GM12874 (cell line): Measurements from ENCODE around the gene LRFN5.

ENCODE experiments used
- CTCF ChIP-seq: IDR thresholded peaks from 2 replicates; pipeline ENCODE4 v1.5.1; 2011; ENCODE audit warnings: low read depth, mild to moderate bottlenecking, control low read depth, low read length, moderate library complexity; ENCODE audit not compliant: insufficient read depth

Gene LRFN5

GRCh38 chr14:41891624-41892023 is 284.9 kb downstream of the LRFN5 start:
- no peak for TF ChIP-seq CTCF

- TF ChIP-seq CTCF = no peak
Observed at GRCh38 chr14:41899416-41899815, 292.7 kb downstream of the LRFN5 start.

GRCh38 chr14:41900644-41901043 is 294.0 kb downstream of the LRFN5 start:
- TF ChIP-seq CTCF = no peak

- no peak for TF ChIP-seq CTCF
Observed at GRCh38 chr14:41901089-41901488, 294.4 kb downstream of the LRFN5 start.

GRCh38 chr14:41905394-41905964 is 298.8 kb downstream of the LRFN5 start:
- no peak for TF ChIP-seq CTCF

GRCh38 chr14:41913398-41913797 is 306.7 kb downstream of the LRFN5 start:
- no peak for TF ChIP-seq CTCF

GRCh38 chr14:41915732-41916131 is 309.1 kb downstream of the LRFN5 start:
- TF ChIP-seq CTCF = no peak

GRCh38 chr14:41916313-41916712 is 309.6 kb downstream of the LRFN5 start:
- TF ChIP-seq CTCF = no peak
